Liver (tissue), 9 donors: ENCODE measurements around the gene NOS3. TPM values are rescaled to one million over a fixed set of nuclear protein-coding genes. Genes with fewer than 3 reads are reported as not detected.
"Not testable (repeated sequence)": the region's sequence is repeated elsewhere in the genome, so short reads cannot be mapped to it uniquely, and the experiment has no call there.

Source experiments
- DNase-seq: peaks from one replicate; pipeline ENCODE4 v3.0.0-alpha.2; 2017; ENCODE audit warnings: low spot score
- H3K27ac ChIP-seq, 2 donors: one replicate each; pipeline ENCODE4 v1.7.0; 2013; ENCODE audit warnings: inconsistent platforms in 2 of 2, low read length in 2 of 2, control low read depth in 1 of 2, low read depth in 1 of 2, mild to moderate bottlenecking in 1 of 2
- H3K27me3 ChIP-seq, 4 donors: one replicate each; pipeline versions ENCODE4 v1.6.1 to v1.7.0; 2013; ENCODE audit warnings: low read length in 3 of 4, inconsistent platforms in 1 of 4, mild to moderate bottlenecking in 1 of 4, moderate library complexity in 1 of 4; ENCODE audit not compliant: control insufficient read depth in 4 of 4, insufficient read depth in 4 of 4
- H3K36me3 ChIP-seq, 4 donors: one replicate each; pipeline versions ENCODE4 v1.6.1 to v1.7.0; 2013; ENCODE audit warnings: low read length in 3 of 4, mild to moderate bottlenecking in 3 of 4, low read depth in 1 of 4, moderate library complexity in 1 of 4; ENCODE audit not compliant: control insufficient read depth in 4 of 4, insufficient read depth in 3 of 4
- H3K4me1 ChIP-seq, 4 donors: one replicate each; pipeline versions ENCODE4 v1.6.1 to v1.7.0; 2013; ENCODE audit warnings: low read length in 3 of 4, mild to moderate bottlenecking in 3 of 4, moderate library complexity in 1 of 4; ENCODE audit not compliant: control insufficient read depth in 4 of 4, insufficient read depth in 4 of 4
- H3K4me3 ChIP-seq, 3 donors: one replicate each; pipeline versions ENCODE4 v1.6.1 to v1.7.0; 2013; ENCODE audit warnings: low read length in 3 of 3, control low read depth in 1 of 3, low read depth in 1 of 3, mild to moderate bottlenecking in 1 of 3
- H3K9ac ChIP-seq, 2 donors: one replicate each; pipeline ENCODE4 v1.7.0; 2013; ENCODE audit warnings: low read length in 2 of 2, mild to moderate bottlenecking in 2 of 2, moderate library complexity in 2 of 2, control low read depth in 1 of 2, low read depth in 1 of 2
- H3K9me3 ChIP-seq, 4 donors: one replicate each; pipeline versions ENCODE4 v1.6.1 to v1.7.0; 2013; ENCODE audit warnings: low read length in 3 of 4; ENCODE audit not compliant: control insufficient read depth in 4 of 4
- EGR1 ChIP-seq, 2 donors: IDR thresholded peaks; 2 replicates each; pipeline ENCODE4 v1.6.1; 2016 to 2018; ENCODE audit warnings: antibody characterized with exemption in 2 of 2, low read depth in 2 of 2
- FOXA1 ChIP-seq: IDR thresholded peaks from 2 replicates; pipeline ENCODE4 v1.6.1; 2016; ENCODE audit warnings: antibody characterized with exemption
- FOXA2 ChIP-seq: IDR thresholded peaks from 2 replicates; pipeline ENCODE4 v1.6.1; 2016; ENCODE audit warnings: antibody characterized with exemption
- GABPA ChIP-seq, 2 donors: IDR thresholded peaks in 1 of 2; conservative IDR thresholded peaks in 1 of 2; 2 replicates each; pipeline ENCODE4 v1.6.1; 2016; ENCODE audit warnings: antibody characterized with exemption in 2 of 2, mild to moderate bottlenecking in 1 of 2, moderate library complexity in 1 of 2
- HNF4A ChIP-seq, 2 donors: conservative IDR thresholded peaks; 2 replicates each; pipeline ENCODE4 v1.6.1; 2016; ENCODE audit warnings: antibody characterized with exemption in 2 of 2, mild to moderate bottlenecking in 2 of 2
- HNF4G ChIP-seq: IDR thresholded peaks from 2 replicates; pipeline ENCODE4 v1.6.1; 2016; ENCODE audit warnings: antibody characterized with exemption
- JUND ChIP-seq, 2 donors: IDR thresholded peaks; 2 replicates each; pipeline ENCODE4 v1.6.1; 2016; ENCODE audit warnings: antibody characterized with exemption in 2 of 2
- MAX ChIP-seq: IDR thresholded peaks from 2 replicates; pipeline ENCODE4 v1.6.1; 2016; ENCODE audit warnings: antibody characterized with exemption
- NR2F2 ChIP-seq: IDR thresholded peaks from 2 replicates; pipeline ENCODE4 v1.6.1; 2016; ENCODE audit warnings: antibody characterized with exemption
- RAD21 ChIP-seq, 2 donors: IDR thresholded peaks; 2 replicates each; pipeline ENCODE4 v1.6.1; 2016; ENCODE audit warnings: antibody characterized with exemption in 2 of 2, mild to moderate bottlenecking in 2 of 2
- REST ChIP-seq: IDR thresholded peaks from 2 replicates; pipeline ENCODE4 v1.6.1; 2016; ENCODE audit warnings: antibody characterized with exemption, mild to moderate bottlenecking
- TAF1 ChIP-seq: conservative IDR thresholded peaks from 2 replicates; pipeline ENCODE4 v1.6.1; 2016; ENCODE audit warnings: antibody characterized with exemption, mild to moderate bottlenecking
- YY1 ChIP-seq: IDR thresholded peaks from 2 replicates; pipeline ENCODE4 v1.6.1; 2016; ENCODE audit warnings: antibody characterized with exemption, mild to moderate bottlenecking
- ZBTB33 ChIP-seq: IDR thresholded peaks from 2 replicates; pipeline ENCODE4 v1.6.1; 2016; ENCODE audit warnings: antibody characterized with exemption
- whole genome bisulfite sequencing: extraction: QIAGEN DNeasy Blood & Tissue Kit; methylation state at CpG from one replicate; pipeline ENCODE4 v1.1.7; 2013; 5-methylcytosine and 5-hydroxymethylcytosine counted together
- polyA plus RNA-seq, 2 donors: library from polyadenylated mRNA; stranded (reverse) in 1 of 2; unstranded in 1 of 2; fragments of 200-250 nt in 1 of 2; fragments of >200 nt in 1 of 2; fragmentation: Nextera tagmentation in 1 of 2; extraction: Ambion mirVana in 1 of 2; gene quantifications; one replicate each; pipeline versions ENCODE4 v1.2.1 to v1.2.3, GENCODE V29; 2013 to 2015
- total RNA-seq, 2 donors: library from RNA; depleted of rRNA; stranded (reverse); fragments of >200 nt; gene quantifications; one replicate each; pipeline ENCODE4 v1.2.3, GENCODE V29; 2014
- donor health status: healthy.
- donor health status: healthy.
- donor health status: healthy.
- donor health status: healthy.
- donor health status: healthy.

Gene NOS3
- total and polyA plus RNA-seq, 4 donors: 1.6 to 6.1 (median 5.1) TPM

- no peak overlapping the region for H3K9ac ChIP-seq
- H3K9me3 ChIP-seq: no peaks in the 10 kb centered on the region
- TF ChIP-seq GABPA (IDR thresholded peaks at IDR 0.05 in 1 of 2, conservative IDR thresholded peaks at IDR 0.05 in 1 of 2) (no peak), MAX (no peak), EGR1 (IDR thresholded peaks at IDR 0.05; ENCODE audit: low read depth in 2 of 2) (no peak), TAF1 (no peak), FOXA1 (no peak), HNF4G (no peak), ZBTB33 (no peak), FOXA2 (no peak), YY1 (no peak), JUND (IDR thresholded peaks at IDR 0.05) (no peak)
- H3K4me3 ChIP-seq: no peak overlapping the region
- H3K4me1 ChIP-seq: peaks cover 0 to 5% (median 0%) of the 10 kb centered on the region in 4 donors
- no peak for DNase-seq
- WGBS: 96% methylated on average over 30 of the region's 30 CpGs
- no peak overlapping the region for H3K27ac ChIP-seq
- H3K27me3 ChIP-seq: no peaks in the 10 kb centered on the region
- peaks cover 0 to 25% (median 1%) of the 10 kb centered on the region in 4 donors for H3K36me3 ChIP-seq
Measured at GRCh38 chr7:151040616-151041375, 50.0 kb downstream of the NOS3 start.

GRCh38 chr7:151043449-151043848, 52.6 kb downstream of the NOS3 start:
- H3K36me3 ChIP-seq: peaks cover 0 to 13% (median 0%) of the 10 kb centered on the region in 4 donors
- not testable (repeated sequence) for H3K9me3 ChIP-seq, H3K27me3 ChIP-seq, H3K9ac ChIP-seq, H3K4me1 ChIP-seq, H3K4me3 ChIP-seq, H3K27ac ChIP-seq, DNase-seq
- 87% methylated on average over 10 of the region's 10 CpGs for WGBS

- H3K27ac ChIP-seq: no peak overlapping the region
- no peaks in the 10 kb centered on the region for H3K27me3 ChIP-seq
- H3K9ac ChIP-seq: no peak overlapping the region
- WGBS: 95% methylated on average over 20 of the region's 20 CpGs
- no peak for DNase-seq
- H3K4me3 ChIP-seq: no peak overlapping the region
- peaks cover 0 to 13% (median 0%) of the 10 kb centered on the region in 4 donors for H3K36me3 ChIP-seq
- H3K4me1 ChIP-seq: peaks cover 0 to under 1% (median 0%) of the 10 kb centered on the region in 4 donors
- no peak for TF ChIP-seq TAF1
- no peak for TF ChIP-seq GABPA (IDR thresholded peaks at IDR 0.05 in 1 of 2, conservative IDR thresholded peaks at IDR 0.05 in 1 of 2)
- TF ChIP-seq HNF4G: no peak
- no peak for TF ChIP-seq FOXA1
- no peak for TF ChIP-seq EGR1 (IDR thresholded peaks at IDR 0.05; ENCODE audit: low read depth in 2 of 2)
- TF ChIP-seq HNF4A (conservative IDR thresholded peaks at IDR 0.05): no peak
- no peak for TF ChIP-seq NR2F2
- TF ChIP-seq REST: no peak
- no peak for TF ChIP-seq RAD21 (IDR thresholded peaks at IDR 0.05)
- TF ChIP-seq MAX: no peak
- no peak for TF ChIP-seq ZBTB33
- no peak for TF ChIP-seq JUND (IDR thresholded peaks at IDR 0.05)
- no peak for TF ChIP-seq FOXA2
- no peaks in the 10 kb centered on the region for H3K9me3 ChIP-seq
Measured at GRCh38 chr7:151043959-151044358, 53.1 kb downstream of the NOS3 start.
